ENCODE results near the gene PLA2G15. TPM values are rescaled to one million over a fixed set of nuclear protein-coding genes. Genes with fewer than 3 reads are reported as not detected.

Gene PLA2G15
- total RNA-seq, 1 experiment from 2014 or later, result 19.7 TPM

DNA sequence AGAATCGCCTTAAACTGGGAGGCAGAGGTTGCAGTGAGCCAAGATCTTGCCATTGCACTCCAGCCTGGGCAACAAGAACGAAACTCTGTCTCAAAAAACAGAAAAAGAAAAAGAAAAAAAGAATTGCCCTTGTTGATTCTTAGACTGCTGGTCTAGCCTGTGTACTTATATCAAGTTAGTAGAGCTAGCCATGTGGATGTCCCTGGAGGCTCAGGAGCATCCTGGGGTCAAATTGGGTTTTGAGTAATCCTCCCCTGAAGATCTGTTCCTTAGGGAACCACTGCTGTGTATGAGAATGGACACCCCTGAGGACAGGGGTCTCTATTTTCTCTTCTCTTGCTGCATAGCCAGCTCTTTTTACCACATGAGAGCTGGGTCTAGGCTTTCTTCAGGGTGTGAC, 44.0 kb downstream of the PLA2G15 start:
- in situ Hi-C loops (cut with HindIII; ENCODE audit: low sequenced_read_pairs), result no loop called here
- DNase-seq (ENCODE audit: low spot score), result no peak

DNA sequence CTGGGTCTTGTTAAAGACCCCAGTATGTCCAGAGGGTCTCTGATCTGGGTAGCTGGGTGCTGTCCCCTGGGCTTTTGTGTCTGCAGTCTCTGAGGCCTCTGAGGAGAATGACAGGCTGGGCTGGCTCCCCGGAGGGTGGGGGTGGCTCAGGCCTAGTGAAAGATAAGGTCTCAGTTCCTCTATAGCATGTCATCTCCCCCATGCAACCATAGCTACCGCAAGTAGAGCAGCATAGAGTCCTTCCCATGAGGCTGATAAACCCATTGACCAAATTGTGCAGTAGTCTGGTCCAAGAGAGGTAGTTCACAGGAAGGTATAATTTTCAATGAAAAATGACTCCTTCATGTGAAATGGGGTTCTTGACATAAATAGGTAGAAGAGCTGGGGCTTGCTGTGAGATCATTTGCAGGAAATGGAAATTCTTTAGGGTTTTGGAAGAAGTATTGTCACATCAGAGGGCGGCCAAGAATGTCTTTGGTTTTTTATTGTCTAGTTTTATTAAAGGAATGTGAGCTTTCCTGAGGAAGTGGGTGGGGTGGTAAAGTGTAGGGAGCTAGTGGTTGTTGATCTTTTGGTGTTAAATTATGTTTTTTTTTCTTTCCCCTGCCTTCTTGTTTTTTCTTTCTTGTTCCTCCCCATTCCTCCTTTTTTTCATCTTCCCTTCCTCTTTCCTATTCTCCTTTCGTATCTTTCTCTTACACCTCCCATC, 44.6 kb downstream of the PLA2G15 start:
- no peak for DNase-seq (ENCODE audit: low spot score)
- in situ Hi-C loops (cut with HindIII; ENCODE audit: low sequenced_read_pairs), result no loop called here

DNA sequence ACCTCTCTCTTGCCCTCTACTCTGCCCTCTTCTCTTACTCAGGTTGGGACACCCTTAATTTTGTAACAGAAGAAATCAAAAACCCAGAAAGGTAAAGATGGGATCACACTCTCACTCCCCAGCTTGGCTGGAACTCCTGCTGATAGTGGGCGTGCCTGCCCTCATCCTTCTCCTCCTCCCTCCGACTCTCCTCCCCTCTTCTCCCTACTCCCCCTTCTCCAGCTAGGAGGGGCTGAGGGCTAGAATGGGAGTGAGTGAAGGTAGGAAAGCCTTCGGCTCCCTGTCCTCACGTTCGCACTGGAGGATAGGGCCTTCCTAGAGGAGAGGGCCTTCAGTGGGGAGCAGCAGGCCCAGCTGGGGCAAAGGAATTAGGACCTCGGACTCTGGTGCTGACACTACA, 45.3 kb downstream of the PLA2G15 start:
- in situ Hi-C loops (cut with HindIII; ENCODE audit: low sequenced_read_pairs), result no loop called here
- DNase-seq (ENCODE audit: low spot score), result no peak

DNA sequence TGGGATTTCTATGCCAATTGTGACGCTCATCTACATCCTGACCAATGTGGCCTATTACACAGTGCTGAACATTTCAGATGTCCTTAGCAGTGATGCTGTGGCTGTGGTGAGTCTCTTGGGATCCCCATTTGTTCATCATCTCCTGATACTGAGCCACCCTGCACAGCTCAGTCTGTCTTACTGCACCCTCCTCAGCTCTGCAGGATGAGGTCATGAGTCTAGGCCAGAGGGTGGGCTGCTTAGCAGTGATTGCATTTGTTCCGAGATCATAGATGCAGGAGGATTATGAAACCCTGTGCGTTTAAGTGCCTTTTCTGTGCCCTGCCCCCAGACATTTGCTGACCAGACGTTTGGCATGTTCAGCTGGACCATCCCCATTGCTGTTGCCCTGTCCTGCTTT, 46.1 kb downstream of the PLA2G15 start:
- no peak for DNase-seq (ENCODE audit: low spot score)
- in situ Hi-C loops (cut with HindIII; ENCODE audit: low sequenced_read_pairs), result no loop called here

DNA sequence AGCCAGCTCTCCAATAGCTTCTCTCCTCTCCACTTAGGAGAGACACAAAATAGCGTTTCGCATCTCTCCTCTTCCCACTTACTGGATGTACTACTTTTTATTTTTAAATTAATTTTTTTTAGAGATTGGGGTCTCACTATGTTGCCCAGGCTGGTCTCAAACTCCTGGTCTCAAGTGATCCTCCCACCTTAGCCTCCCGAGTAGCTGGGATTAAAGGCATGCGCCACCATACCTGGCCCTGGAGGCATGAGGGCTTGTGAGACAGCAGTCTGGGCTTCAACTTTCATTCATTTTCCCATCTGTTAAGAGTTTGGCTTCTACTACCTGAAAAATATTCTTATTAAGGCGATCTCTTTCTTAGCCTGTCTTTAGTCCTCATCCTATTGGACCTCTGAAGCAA, 47.3 kb downstream of the PLA2G15 start:
- in situ Hi-C loops (cut with HindIII; ENCODE audit: low sequenced_read_pairs), result no loop called here
- no peak for DNase-seq (ENCODE audit: low spot score)

DNA sequence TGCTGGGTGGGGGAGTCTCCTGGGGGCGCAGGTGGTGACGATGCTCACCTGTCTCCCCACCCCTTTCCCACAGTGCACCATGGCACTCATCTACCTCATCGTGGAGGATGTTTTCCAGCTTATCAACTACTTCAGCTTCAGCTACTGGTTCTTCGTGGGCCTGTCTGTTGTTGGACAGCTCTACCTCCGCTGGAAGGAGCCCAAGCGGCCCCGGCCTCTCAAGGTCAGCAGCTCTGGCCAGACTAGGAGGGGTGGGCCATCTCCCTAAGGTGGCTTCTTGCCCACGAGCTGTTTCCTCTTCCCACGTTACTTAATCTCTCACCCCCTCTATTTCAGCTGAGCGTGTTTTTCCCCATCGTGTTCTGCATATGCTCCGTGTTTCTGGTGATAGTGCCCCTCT, 51.1 kb downstream of the PLA2G15 start:
- in situ Hi-C loops (cut with HindIII; ENCODE audit: low sequenced_read_pairs), result no loop called here
- DNase-seq (ENCODE audit: low spot score), result no peak

DNA sequence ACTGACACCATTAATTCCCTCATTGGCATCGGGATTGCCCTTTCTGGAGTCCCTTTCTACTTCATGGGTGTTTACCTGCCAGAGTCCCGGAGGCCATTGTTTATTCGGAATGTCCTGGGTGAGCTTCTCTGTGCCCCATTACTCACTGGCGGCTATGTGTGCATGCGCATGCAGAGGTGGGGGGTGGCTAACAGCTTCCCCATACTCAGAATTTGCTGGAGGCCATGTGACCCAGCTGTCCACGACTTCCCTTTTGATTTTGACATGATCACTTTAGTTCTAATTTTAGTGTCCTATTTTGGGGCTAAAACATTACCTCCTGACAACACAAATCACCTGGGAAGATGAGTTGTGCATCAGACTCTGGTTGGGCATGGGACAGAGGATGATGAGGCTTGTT, 51.5 kb downstream of the PLA2G15 start:
- in situ Hi-C loops (cut with HindIII; ENCODE audit: low sequenced_read_pairs), result no loop called here
- no peak for DNase-seq (ENCODE audit: low spot score)

DNA sequence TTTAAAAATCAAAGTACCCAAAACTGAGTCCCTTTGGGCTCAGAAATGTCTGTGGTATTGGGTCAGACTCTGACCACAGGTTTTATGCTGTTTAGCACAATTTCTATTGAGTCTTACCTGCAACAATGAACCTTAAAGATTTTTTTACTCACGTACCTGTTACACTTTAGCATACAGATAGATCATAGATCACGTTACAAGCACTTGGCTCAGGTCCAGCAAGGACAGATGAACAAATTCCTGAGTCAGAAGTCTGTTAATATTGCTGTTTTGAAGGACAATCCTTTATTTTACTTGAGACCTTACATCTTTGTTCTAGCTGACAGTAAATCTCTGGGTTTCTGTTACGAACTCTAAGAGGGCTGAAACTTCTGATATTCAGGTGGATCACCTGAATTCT, 52.7 kb downstream of the PLA2G15 start:
- DNase-seq (ENCODE audit: low spot score), result peak; percentile 22
- in situ Hi-C loops (cut with HindIII; ENCODE audit: low sequenced_read_pairs), result no loop called here

DNA sequence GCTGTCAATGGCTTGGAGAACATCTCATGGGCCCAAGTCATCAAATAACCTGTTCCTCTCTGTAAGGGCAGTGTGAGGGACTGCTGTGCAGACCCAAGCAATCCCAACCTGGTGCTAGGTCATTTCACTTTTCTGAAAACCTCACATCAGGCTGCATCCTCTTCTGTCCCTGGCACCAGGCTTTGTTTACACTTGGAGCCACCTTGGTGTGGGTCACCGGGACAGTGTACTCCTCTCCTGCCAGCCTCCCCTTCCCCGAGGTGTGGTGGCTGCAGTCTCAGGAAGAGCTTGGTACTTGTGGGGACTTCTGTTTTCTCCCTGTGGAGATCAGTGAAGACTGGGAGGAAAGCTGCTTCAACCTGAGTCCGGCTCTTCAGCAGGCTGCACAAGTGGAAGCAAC, 53.1 kb downstream of the PLA2G15 start:
- no peak for DNase-seq (ENCODE audit: low spot score)
- in situ Hi-C loops (cut with HindIII; ENCODE audit: low sequenced_read_pairs), result no loop called here

DNA sequence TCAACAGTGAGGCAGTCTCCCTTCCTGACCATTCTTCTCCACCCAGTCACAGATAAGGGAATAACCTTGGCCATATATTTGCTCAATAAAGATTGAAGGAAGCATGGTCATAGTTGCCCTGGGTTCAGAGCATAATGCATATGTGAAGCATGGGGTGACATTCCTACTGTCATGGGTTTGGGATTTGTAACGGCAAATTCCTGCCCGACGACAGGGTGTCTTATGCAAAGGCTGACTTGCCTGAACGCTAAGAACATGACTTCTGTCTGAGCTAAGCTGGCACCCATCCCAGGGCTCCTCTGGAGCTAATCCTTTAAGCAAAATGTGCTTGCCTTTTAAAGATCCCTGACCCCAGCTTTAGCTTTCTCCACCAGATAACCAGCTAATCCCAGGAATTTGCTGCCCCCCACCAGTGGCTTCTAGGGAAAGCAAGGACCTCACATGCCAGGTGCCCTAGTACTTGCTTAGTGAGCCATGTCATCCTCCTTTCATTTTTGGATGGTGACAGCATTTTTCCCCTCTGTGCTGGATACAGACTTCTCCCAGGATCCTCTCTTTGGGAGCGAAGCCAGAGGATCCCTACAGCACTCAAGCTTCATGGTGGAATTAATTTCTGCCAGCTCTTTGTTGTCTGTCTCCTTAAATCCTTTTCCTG, 53.9 kb downstream of the PLA2G15 start:
- DNase-seq (ENCODE audit: low spot score), result peak; percentile 88
- in situ Hi-C loops (cut with HindIII; ENCODE audit: low sequenced_read_pairs), result no loop called here

DNA sequence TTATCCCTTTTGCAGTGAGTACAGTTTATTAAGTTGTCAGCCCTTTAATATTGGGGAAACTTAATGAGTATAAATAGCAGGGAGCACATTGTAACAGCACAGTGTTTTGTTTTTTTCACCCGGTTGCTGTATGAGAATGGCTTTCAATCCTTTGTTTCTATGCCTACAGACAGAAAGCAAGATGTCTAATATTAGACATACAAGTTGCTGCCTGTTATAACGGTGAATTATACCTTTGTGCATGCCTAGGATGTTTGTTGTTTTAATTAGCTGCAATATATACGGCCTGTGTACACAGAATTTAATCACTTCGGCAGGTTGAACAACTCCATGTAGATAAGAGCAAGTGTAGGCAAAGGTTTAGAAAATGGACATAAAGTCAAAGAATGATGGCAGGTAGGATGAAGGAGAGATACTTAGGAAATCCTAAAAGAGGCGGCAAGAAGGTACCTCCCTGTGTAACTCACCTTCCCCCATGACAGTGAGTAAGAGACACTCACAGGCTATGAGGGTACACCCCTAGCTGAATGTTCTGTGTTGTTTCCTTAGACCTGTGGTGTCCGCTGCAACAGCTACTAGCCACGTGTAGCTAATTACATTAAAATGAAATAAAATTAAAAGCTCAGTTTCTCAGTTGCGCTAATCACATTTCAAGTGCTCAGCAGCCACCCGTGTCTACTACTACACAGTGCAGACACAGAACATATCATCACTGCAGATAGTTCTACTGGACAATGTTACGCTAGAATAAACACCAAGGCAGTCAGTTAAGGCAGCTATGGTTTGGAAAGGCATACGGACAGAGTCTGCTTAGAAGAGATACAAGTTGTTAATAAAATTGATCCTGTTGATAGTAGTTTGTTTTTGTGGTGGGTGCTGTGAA, 54.6 kb downstream of the PLA2G15 start:
- in situ Hi-C loops (cut with HindIII; ENCODE audit: low sequenced_read_pairs), result no loop called here
- DNase-seq (ENCODE audit: low spot score), result no peak

DNA sequence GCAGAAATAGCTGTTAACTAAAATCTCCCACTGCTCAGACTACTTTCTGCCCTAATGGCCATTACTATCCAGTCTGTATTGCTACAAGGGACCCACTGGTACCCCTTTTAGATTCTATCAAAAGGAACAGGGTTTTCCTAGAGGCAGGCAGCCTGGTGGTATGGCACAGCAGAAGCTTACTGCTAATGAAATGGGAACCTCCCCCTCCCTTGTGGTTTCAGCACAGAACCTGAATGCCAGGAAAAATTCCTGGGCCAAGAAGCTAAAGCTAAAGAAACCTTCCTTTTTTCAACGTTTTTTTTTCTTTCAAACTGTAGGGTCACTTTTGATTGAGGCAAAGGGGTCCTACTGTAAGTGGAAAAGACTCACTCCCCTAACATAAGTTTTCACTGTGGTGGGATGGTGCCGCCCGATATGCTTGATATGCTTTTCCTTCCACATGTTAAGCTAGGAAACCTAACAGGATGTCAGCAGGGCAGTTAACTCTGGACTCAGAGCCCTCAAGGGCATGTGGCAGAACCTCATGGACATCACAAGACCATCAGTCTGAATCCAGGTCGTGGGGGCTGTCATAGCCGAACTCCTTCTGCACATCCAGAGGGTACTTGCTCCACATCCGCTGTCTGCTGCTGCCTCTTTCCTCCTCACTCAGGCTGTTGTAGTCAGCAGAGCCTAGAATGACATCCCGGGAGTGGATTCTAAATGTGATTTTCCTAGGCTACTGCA, 55.7 kb downstream of the PLA2G15 start:
- in situ Hi-C loops (cut with HindIII; ENCODE audit: low sequenced_read_pairs), result no loop called here
- no peak for DNase-seq (ENCODE audit: low spot score)

DNA sequence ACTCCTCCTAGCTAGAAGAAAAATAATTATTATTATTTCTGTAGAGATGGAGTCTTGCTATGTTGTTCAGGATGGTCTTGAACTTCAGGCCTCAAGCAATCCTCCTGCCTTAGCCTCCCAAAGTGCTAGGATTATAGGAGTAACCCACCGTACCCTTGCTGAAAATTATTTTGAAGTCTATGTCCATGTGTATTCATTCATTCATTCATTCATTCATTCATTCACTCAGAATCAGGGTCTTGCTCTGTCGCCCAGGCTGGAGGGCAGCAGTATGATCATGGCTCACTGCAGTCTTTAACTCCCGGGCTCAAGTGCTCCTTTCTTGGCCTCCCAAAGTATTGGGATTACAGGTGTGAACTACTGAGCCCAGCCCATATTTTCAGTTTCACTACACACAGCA, 61.5 kb downstream of the PLA2G15 start:
- no peak for DNase-seq (ENCODE audit: low spot score)
- in situ Hi-C loops (cut with HindIII; ENCODE audit: low sequenced_read_pairs), result no loop called here

DNA sequence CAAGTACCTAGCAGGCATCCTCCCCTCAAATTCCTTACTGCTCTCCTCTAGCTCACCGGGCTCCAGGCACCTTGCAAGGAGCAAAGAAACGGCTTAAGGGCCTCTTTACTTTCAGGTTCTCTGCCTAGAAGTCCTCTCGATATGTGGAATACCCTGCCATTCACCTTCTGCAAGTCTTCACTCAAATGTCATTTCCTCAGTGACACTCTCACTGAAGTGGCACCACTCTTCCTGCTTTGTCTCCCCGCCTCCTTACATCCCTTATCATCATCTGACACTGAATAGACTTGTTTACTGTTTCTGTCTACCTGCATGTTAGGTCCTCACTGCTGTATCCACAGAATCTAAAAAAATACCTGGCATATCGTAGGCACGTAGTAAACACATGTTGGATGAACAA, 64.6 kb downstream of the PLA2G15 start:
- in situ Hi-C loops (cut with HindIII; ENCODE audit: low sequenced_read_pairs), result no loop called here
- DNase-seq (ENCODE audit: low spot score), result no peak

DNA sequence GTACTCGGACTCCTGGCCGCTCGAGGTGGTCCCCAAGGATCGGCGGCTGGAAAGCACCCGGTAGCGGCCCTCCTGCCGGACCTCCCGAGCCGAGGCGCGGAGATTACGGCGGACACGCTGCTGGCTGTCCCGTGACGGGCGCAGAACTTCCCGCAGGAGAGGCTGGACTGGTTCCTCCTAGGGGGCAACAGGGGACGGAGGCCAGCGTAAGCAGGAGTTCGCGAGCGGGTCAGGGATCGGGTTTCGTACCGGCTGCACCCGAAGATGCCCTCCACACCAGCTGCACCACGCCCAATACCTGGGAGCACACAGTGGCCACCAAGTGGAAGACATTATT, 65.2 kb downstream of the PLA2G15 start:
- no peak for DNase-seq (ENCODE audit: low spot score)
- in situ Hi-C loops (cut with HindIII; ENCODE audit: low sequenced_read_pairs), result no loop called here

Other genes starting within 250 kb of the PLA2G15 start
- gene DPEP2, start 245.9 kb upstream of the PLA2G15 start, total RNA-seq (2014; rRNA removed; shearing (Covaris generic)), result 0.31 TPM in 1 of 2 replicates, not detected in the other
- not detected in 2 replicates for gene DPEP2NB, start 229.5 kb upstream of the PLA2G15 start, total RNA-seq (2014; rRNA removed; shearing (Covaris generic))
- 49.0 and 63.4 TPM in 2 replicates for gene DDX28, start 222.1 kb upstream of the PLA2G15 start, total RNA-seq (2014; rRNA removed; shearing (Covaris generic))
- gene DUS2, start 222.1 kb upstream of the PLA2G15 start, total RNA-seq (2014; rRNA removed; shearing (Covaris generic)), result 17.0 and 19.3 TPM in 2 replicates
- 16.3 and 26.9 TPM in 2 replicates for gene NFATC3, start 160.0 kb upstream of the PLA2G15 start, total RNA-seq (2014; rRNA removed; shearing (Covaris generic))
- gene ESRP2, start 9.2 kb upstream of the PLA2G15 start, total RNA-seq (2014; rRNA removed; shearing (Covaris generic)), result 0.10 TPM in 1 of 2 replicates, not detected in the other
- gene SLC7A6, start 19.2 kb downstream of the PLA2G15 start, total RNA-seq (2014; rRNA removed; shearing (Covaris generic)), result 21.5 and 27.4 TPM in 2 replicates
- 16.7 and 23.7 TPM in 2 replicates for gene SLC7A6OS, start 65.6 kb downstream of the PLA2G15 start, total RNA-seq (2014; rRNA removed; shearing (Covaris generic))
- gene PRMT7, start 65.6 kb downstream of the PLA2G15 start, total RNA-seq (2014; rRNA removed; shearing (Covaris generic)), result 75.9 and 85.9 TPM in 2 replicates
- 0.03 and 0.18 TPM in 2 replicates for gene SMPD3, start 203.1 kb downstream of the PLA2G15 start, total RNA-seq (2014; rRNA removed; shearing (Covaris generic))